Gastroesophageal sphincter (tissue), 3 donors: ENCODE measurements around the gene BANP.

ENCODE experiments used
- EP300 ChIP-seq: sonication (generic); formaldehyde crosslinking; IDR thresholded peaks from one replicate; pipeline ENCODE4 v1.6.1; 2017; ENCODE audit warnings: antibody characterized with exemption, mild to moderate bottlenecking
- POLR2A ChIP-seq, 2 donors: fragments of 450-650 bp; IDR thresholded peaks; one replicate each; pipeline ENCODE4 v1.6.1; 2017; ENCODE audit warnings: antibody characterized with exemption in 2 of 2, mild to moderate bottlenecking in 2 of 2, moderate library complexity in 1 of 2
- TF ChIP-seq, protein P1 (sequence below), 4 experiments: fragments of 200-600 bp in 2 of 4; fragments of 450-650 bp in 2 of 4; sonication (generic) in 1 of 4; IDR thresholded peaks; one replicate each; pipeline ENCODE4 v1.5.1; 2017 to 2019; ENCODE audit warnings: antibody characterized with exemption in 4 of 4, mild to moderate bottlenecking in 2 of 4, moderate library complexity in 2 of 4

DNA sequence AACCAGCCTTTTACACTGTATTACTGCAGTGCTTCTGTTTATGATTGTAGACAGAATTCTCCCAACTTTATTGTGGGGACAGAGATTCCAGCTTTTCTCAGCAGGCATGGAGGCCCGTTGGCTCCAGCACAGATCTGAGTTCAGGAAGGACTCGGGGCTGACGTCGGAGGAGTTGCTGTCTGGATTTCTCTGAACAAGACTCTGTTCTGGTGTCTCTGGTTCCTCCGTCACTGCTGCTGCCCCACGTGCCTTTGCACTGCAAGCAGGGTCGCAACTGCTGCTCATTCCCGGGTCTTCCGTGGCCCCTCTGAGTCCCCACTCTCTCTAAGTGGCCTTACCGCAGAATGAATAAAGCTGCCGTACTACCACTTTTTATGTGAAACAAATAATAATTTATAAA is 88.4 kb downstream of the BANP start:
- TF ChIP-seq, protein P1, sequence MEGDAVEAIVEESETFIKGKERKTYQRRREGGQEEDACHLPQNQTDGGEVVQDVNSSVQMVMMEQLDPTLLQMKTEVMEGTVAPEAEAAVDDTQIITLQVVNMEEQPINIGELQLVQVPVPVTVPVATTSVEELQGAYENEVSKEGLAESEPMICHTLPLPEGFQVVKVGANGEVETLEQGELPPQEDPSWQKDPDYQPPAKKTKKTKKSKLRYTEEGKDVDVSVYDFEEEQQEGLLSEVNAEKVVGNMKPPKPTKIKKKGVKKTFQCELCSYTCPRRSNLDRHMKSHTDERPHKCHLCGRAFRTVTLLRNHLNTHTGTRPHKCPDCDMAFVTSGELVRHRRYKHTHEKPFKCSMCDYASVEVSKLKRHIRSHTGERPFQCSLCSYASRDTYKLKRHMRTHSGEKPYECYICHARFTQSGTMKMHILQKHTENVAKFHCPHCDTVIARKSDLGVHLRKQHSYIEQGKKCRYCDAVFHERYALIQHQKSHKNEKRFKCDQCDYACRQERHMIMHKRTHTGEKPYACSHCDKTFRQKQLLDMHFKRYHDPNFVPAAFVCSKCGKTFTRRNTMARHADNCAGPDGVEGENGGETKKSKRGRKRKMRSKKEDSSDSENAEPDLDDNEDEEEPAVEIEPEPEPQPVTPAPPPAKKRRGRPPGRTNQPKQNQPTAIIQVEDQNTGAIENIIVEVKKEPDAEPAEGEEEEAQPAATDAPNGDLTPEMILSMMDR (IDR thresholded peaks at IDR 0.05) = no peak
- no peak for TF ChIP-seq POLR2A (IDR thresholded peaks at IDR 0.05)
- TF ChIP-seq EP300 = no peak
